ENCODE results near the gene FNDC3B. TPM values are rescaled to one million over a fixed set of nuclear protein-coding genes. Genes with fewer than 3 reads are reported as not detected.

The FNDC3B gene
- total and polyA plus RNA-seq, 2 donors (not counting 3 experiments of a cell fraction or from before 2014, with no cell fraction given): 91.6 to 295 TPM

DNA sequence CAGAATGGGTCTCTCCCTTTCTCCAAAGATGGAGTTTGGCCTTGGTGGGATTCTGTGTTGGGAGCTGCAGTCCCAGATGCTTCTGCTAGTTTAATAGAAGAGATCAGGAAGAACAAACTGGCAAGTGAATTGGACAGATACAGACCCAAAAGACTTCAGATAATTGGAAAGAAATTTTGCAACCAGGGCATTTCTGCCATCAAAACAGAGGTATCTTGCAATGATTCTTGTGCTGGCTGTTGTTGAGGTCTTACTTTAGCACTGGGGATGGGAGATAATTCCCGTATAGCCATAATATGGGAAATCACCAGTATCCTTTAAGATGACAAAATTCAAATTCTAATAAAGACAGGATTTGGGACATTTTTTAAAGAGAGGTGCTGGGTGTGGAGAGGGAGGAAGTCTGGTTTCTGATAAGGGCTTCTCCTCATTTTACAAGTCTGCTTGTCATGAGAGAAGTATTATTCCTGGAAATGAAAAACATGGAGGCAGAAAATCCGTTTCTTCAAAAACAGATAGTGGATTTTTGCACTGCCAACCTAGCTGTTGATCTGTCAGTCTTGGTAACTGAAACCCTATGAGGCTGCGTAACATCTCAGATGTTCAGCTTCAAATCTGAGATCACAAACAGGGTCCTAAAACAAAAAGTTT is 40.1 kb downstream of the FNDC3B start:
- Histone ChIP-seq H3K4me2 (ENCODE audit: insufficient read depth, low read length) (no peak overlapping the region), H3K36me3 (ENCODE audit: control insufficient read depth in 2 of 2, extremely low read depth in 1 of 2, insufficient read depth in 2 of 2, low read length in 2 of 2) (peaks cover 6 to 8% of the 10 kb centered on the region in 2 experiments), H2AFZ (ENCODE audit: low read depth, low read length) (no peak overlapping the region), H3K9ac (replicated peaks; ENCODE audit: extremely low read depth, insufficient read depth, low read length) (no peak overlapping the region), H3K27ac (ENCODE audit: insufficient read depth, low read depth, low read length) (no peak overlapping the region), H3K9me1 (replicated peaks; ENCODE audit: control insufficient read depth, extremely low read depth, insufficient read depth, low read length) (no peaks in the 10 kb centered on the region), H3K79me2 (ENCODE audit: control insufficient read depth, insufficient read depth, low read length) (peaks cover 97% of the 10 kb centered on the region), H3K27me3 (ENCODE audit: control insufficient read depth in 2 of 2, insufficient read depth in 2 of 2, low read length in 2 of 2) (no peaks in the 10 kb centered on the region), H3K4me3 (replicated peaks in 1 of 3; ENCODE audit: insufficient read depth in 1 of 3, low read depth in 1 of 3, low read length in 3 of 3) (no peak overlapping the region), H3K4me1 (ENCODE audit: control insufficient read depth, extremely low read depth, insufficient read depth, low read length) (peaks cover 4% of the 10 kb centered on the region), H4K20me1 (replicated peaks; ENCODE audit: control insufficient read depth, extremely low read depth, insufficient read depth, low read length) (peaks cover 15% of the 10 kb centered on the region), H3K9me3 (replicated peaks; ENCODE audit: control insufficient read depth, insufficient read depth, low read length) (no peaks in the 10 kb centered on the region)
- intact Hi-C loops (cut with micrococcal nuclease): no loop called here
- no peak for TF ChIP-seq MYC (IDR thresholded peaks at IDR 0.05; ENCODE audit: low read depth, low read length)
- TF ChIP-seq FOS (IDR thresholded peaks at IDR 0.05; ENCODE audit: borderline replicate concordance, insufficient read depth, low read length): no peak
- no peak for TF ChIP-seq EZH2 (IDR thresholded peaks at IDR 0.05; ENCODE audit: borderline replicate concordance, low read depth, low read length, severe bottlenecking)
- no peak for TF ChIP-seq MAX (IDR thresholded peaks at IDR 0.05; ENCODE audit: insufficient read depth, insufficient read length)
- TF ChIP-seq GATA2 (IDR thresholded peaks at IDR 0.05; ENCODE audit: insufficient read depth, insufficient read length, low read depth, low read length): no peak
- TF ChIP-seq JUN (IDR thresholded peaks at IDR 0.05; ENCODE audit: borderline replicate concordance, insufficient read depth, insufficient read length, low read depth): no peak
- no peak for TF ChIP-seq POLR2A (IDR thresholded peaks at IDR 0.05; ENCODE audit: low read depth, low read length)
- no peak for TF ChIP-seq POLR2AphosphoS5 (IDR thresholded peaks at IDR 0.05; ENCODE audit: insufficient read depth, low read depth, low read length)
- TF ChIP-seq CTCF (IDR thresholded peaks at IDR 0.05; ENCODE audit: extremely low read depth in 1 of 2, insufficient read depth in 1 of 2, low read depth in 1 of 2, low read length in 2 of 2): no peak
- ChIA-PET CTCF (no interaction called here), POLR2A (interaction anchor here (0.7 kb wide), 1 partner anchor 570 kb away, joined by 3 read pairs; no protein-coding TSS in a partner anchor)
- FAIRE-seq: no peak
- no TSS peak for BruUV-seq (replicated peaks)
- no peak for DNase-seq (ENCODE audit: low read depth, low spot score)
- dilution Hi-C loops (cut with MboI; ENCODE audit: extremely low pct_ligation_motif_present, low sequenced_read_pairs): no loop called here
